SU-DHL-6 (cell line): ENCODE measurements around the gene LGALS1.

Source experiments
- H2AFZ ChIP-seq: fragments of 200-600 bp; sonication (generic); 2 replicates; pipeline ENCODE4 v1.6.1; 2014; ENCODE audit warnings: low read depth, mild to moderate bottlenecking, moderate library complexity, mixed read lengths, antibody characterized with exemption, low read length; ENCODE audit not compliant: severe bottlenecking
- H3F3A ChIP-seq: fragments of 200-600 bp; shearing (Covaris generic); 2 replicates; pipeline ENCODE4 v1.6.0; 2016; ENCODE audit warnings: antibody characterized with exemption, mild to moderate bottlenecking; ENCODE audit not compliant: insufficient read depth
- H3K27ac ChIP-seq: fragments of 200-600 bp; sonication (generic); 2 replicates; pipeline ENCODE4 v1.5.1; 2016; ENCODE audit warnings: low read depth, mild to moderate bottlenecking, low read length, moderate library complexity, mixed read lengths
- H3K27me3 ChIP-seq: fragments of 200-600 bp; sonication (generic), shearing (Covaris generic); 2 replicates; pipeline ENCODE4 v1.6.0; 2014; ENCODE audit warnings: mild to moderate bottlenecking, low read length
- H3K36me3 ChIP-seq: fragments of 200-600 bp; sonication (generic); 2 replicates; pipeline ENCODE4 v1.6.1; 2014; ENCODE audit warnings: mild to moderate bottlenecking, low read length, mixed read lengths
- H3K4me2 ChIP-seq: fragments of 300-600, 200-600 bp; shearing (Covaris generic), sonication (generic); 2 replicates; pipeline ENCODE4 v1.6.0; 2014; ENCODE audit warnings: low read length, low read depth, mild to moderate bottlenecking; ENCODE audit not compliant: poor library complexity, severe bottlenecking
- H3K4me3 ChIP-seq: fragments of 200-600 bp; sonication (generic); 2 replicates; pipeline ENCODE4 v1.5.1; 2014; ENCODE audit warnings: antibody characterized with exemption, low read length, mild to moderate bottlenecking, mixed read lengths; ENCODE audit not compliant: insufficient read depth, poor library complexity, severe bottlenecking
- H3K79me2 ChIP-seq: fragments of 200-600 bp; sonication (generic); 2 replicates; pipeline ENCODE4 v1.6.1; 2014; ENCODE audit warnings: mild to moderate bottlenecking, low read length, moderate library complexity; ENCODE audit not compliant: insufficient read depth
- H3K9ac ChIP-seq: fragments of 200-600 bp; sonication (generic); 2 replicates; pipeline ENCODE4 v1.7.0; 2014; ENCODE audit warnings: mild to moderate bottlenecking, low read length
- H3K9me2 ChIP-seq: fragments of 200-600 bp; sonication (generic); replicated peaks from 2 replicates; pipeline ENCODE4 v1.6.1; 2014; ENCODE audit warnings: low read length; ENCODE audit not compliant: insufficient read depth
- H3K9me3 ChIP-seq: fragments of 200-600 bp; sonication (generic); 2 replicates; pipeline ENCODE4 v1.6.1; 2014; ENCODE audit warnings: low read length, mixed read lengths; ENCODE audit not compliant: insufficient read depth
- H4K20me1 ChIP-seq: fragments of 200-600 bp; sonication (generic); 2 replicates; pipeline ENCODE4 v1.6.1; 2014; ENCODE audit warnings: low read depth, mild to moderate bottlenecking, antibody characterized with exemption, low read length, moderate library complexity, mixed read lengths
- EZH2phosphoT487 ChIP-seq: fragments of 200-600 bp; sonication (generic), shearing (Covaris generic); conservative IDR thresholded peaks from 2 replicates; pipeline ENCODE4 v1.6.1; 2018; ENCODE audit warnings: mild to moderate bottlenecking, antibody characterized with exemption, low read length, moderate library complexity, mixed read lengths
- TF ChIP-seq, protein P1 (sequence below): fragments of 200-600 bp; sonication (generic); IDR thresholded peaks from one replicate; pipeline ENCODE4 v1.5.1; 2017; ENCODE audit warnings: antibody characterized with exemption, mild to moderate bottlenecking, low read length, moderate library complexity; ENCODE audit not compliant: insufficient read depth, poor library complexity, severe bottlenecking

The LGALS1 gene

GRCh38 chr22:37657590-37658132 is 17.8 kb upstream of the LGALS1 start:
- Histone ChIP-seq H3K9ac (peak overlapping the region; percentile 57), H4K20me1 (no peaks in the 10 kb centered on the region; the same call in 1 of the 2 replicates), H2AFZ (peak overlapping the region; percentile 29), H3K27me3 (no peaks in the 10 kb centered on the region), H3F3A (peaks cover 31% of the 10 kb centered on the region), H3K79me2 (peaks cover 35% of the 10 kb centered on the region), H3K9me2 (no peaks in the 10 kb centered on the region), H3K4me2 (peak overlapping the region; percentile 64), H3K4me3 (peak overlapping the region; percentile 58), H3K27ac (peak overlapping the region; percentile 66), H3K36me3 (no peaks in the 10 kb centered on the region), H3K9me3 (no peaks in the 10 kb centered on the region)
- no peak for TF ChIP-seq EZH2phosphoT487
- TF ChIP-seq, protein P1, sequence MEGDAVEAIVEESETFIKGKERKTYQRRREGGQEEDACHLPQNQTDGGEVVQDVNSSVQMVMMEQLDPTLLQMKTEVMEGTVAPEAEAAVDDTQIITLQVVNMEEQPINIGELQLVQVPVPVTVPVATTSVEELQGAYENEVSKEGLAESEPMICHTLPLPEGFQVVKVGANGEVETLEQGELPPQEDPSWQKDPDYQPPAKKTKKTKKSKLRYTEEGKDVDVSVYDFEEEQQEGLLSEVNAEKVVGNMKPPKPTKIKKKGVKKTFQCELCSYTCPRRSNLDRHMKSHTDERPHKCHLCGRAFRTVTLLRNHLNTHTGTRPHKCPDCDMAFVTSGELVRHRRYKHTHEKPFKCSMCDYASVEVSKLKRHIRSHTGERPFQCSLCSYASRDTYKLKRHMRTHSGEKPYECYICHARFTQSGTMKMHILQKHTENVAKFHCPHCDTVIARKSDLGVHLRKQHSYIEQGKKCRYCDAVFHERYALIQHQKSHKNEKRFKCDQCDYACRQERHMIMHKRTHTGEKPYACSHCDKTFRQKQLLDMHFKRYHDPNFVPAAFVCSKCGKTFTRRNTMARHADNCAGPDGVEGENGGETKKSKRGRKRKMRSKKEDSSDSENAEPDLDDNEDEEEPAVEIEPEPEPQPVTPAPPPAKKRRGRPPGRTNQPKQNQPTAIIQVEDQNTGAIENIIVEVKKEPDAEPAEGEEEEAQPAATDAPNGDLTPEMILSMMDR, result no peak

DNA sequence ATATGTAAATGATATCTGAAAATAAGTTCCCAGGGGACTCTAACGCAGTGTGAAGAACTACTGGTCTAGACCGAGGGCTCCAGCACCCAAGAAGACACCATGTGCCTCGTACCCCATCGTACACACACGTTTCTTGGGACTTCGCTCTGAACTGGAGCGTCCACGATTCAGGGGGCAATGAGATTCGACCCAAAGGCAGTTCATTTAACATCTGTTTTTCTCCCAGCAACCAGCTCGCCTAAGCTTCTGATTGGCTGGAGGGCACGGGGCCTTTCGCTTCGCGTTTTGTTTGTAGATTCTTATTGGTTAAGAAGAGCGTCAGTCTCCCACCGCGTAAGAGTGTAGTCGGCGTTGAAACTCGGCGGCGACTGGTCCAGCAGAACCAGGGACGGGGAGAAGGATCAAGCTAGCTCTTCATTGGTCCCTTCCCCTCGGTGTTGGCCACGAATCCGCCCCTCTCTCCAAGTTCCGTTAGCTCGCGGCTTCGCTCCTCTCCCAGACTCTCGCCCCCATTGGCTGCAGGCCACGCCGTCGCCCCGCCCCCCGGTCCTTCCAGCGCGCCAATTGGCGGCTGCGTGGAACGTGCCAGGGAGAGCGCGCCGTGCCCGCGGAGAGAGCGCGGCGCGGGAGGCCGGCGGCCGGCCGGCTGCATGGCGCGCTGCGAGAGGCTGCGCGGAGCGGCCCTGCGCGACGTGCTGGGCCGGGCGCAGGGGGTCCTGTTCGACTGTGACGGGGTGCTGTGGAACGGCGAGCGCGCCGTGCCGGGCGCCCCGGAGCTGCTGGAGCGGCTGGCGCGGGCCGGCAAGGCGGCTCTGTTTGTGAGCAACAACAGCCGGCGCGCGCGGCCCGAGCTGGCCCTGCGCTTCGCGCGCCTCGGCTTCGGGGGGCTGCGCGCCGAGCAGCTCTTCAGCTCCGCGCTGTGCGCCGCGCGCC is 17.0 kb upstream of the LGALS1 start, which contains the start of gene PDXP:
Gene PDXP (plus strand): TSS at position 591 of the 933 bp plus-strand sequence. CDS start 60 bp downstream, at position 651.
- Histone ChIP-seq H3K9me3 (no peaks in the 10 kb centered on the region), H3K27me3 (no peaks in the 10 kb centered on the region), H3K36me3 (no peaks in the 10 kb centered on the region), H3K27ac (peak within 1 kb of the TSS; percentile 74), H3K9ac (peak within 1 kb of the TSS; percentile 85), H4K20me1 (no peaks in the 10 kb centered on the region; the same call in 1 of the 2 replicates), H3K4me3 (peak within 1 kb of the TSS; percentile 89), H3F3A (peaks cover 31% of the 10 kb centered on the region), H2AFZ (peak within 1 kb of the TSS; percentile 29), H3K9me2 (no peaks in the 10 kb centered on the region), H3K79me2 (peaks cover 40% of the 10 kb centered on the region), H3K4me2 (peak within 1 kb of the TSS; percentile 94)
- TF ChIP-seq EZH2phosphoT487, result no peak

DNA sequence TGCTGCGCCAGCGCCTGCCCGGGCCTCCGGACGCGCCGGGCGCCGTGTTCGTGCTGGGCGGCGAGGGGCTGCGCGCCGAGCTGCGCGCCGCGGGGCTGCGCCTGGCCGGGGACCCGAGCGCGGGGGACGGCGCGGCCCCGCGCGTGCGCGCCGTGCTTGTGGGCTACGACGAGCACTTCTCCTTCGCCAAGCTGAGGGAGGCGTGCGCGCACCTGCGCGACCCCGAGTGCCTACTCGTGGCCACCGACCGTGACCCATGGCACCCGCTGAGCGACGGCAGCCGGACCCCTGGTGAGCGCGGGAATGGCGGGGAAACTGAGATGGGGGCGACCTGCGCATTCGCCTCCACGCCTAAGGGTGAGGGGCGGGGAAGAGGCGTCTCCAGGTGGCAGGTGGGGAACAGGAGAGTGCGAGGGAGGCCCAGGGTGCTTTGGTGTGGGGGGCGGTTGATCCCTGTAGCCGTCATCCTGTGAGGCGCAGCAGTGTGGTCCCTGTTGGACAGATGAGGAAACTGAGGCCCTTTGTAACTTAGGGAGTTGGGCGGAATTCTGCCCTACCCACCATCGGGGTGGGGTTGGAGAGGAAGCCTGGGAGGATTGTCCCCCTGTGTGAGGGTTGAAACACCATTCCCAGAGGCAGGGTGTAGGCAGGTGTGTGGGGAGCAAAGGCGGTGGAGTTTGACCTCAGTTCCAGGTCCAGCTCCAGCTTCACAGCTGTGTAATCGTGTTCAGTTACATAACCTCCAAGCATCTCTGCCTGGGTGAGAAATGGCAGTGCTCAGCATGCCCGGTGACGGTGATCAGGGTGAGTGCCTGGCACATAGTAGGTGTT is 16.2 kb upstream of the LGALS1 start:
- Histone ChIP-seq H3K36me3 (no peaks in the 10 kb centered on the region), H3K9me3 (no peaks in the 10 kb centered on the region), H3K79me2 (peaks cover 48% of the 10 kb centered on the region), H3F3A (peaks cover 31% of the 10 kb centered on the region), H3K27ac (peak overlapping the region; percentile 74), H4K20me1 (peaks cover under 1% of the 10 kb centered on the region; the same call in 1 of the 2 replicates), H3K9me2 (no peaks in the 10 kb centered on the region), H3K9ac (peak overlapping the region; percentile 85), H3K27me3 (no peaks in the 10 kb centered on the region), H3K4me2 (peak overlapping the region; percentile 94), H2AFZ (no peak overlapping the region), H3K4me3 (peak overlapping the region; percentile 89)
- no peak for TF ChIP-seq EZH2phosphoT487
- TF ChIP-seq, protein P1, result no peak
